Endothelial cell of umbilical vein (primary cell): ENCODE data around the gene ZNFX1. TPM values are rescaled to one million over a fixed set of nuclear protein-coding genes. Genes with fewer than 3 reads are reported as not detected.

Experiments
- BruUV-seq: library from RNA; stranded (reverse); fragments of 400-500 nt; replicated peaks from 2 replicates; lab custom pipeline; 2021; lab: Mats Ljungman, UMichigan
- CTCF ChIA-PET: fragments of 300-600, 350-600 bp; sonication (Branson Sonifier 250); formaldehyde crosslinking; loops from one replicate; lab custom pipeline; 2021; ENCODE audit warnings: antibody characterized with exemption, inconsistent platforms; lab: Charles Lee
- POLR2A ChIA-PET: fragments of 300-600, 350-600 bp; sonication (Branson Sonifier 250); formaldehyde crosslinking; loops from one replicate; lab custom pipeline; 2021; ENCODE audit warnings: antibody characterized with exemption, inconsistent platforms; lab: Charles Lee
- DNase-seq: peaks from one replicate; pipeline ENCODE4 v3.0.0-alpha.2; 2011; ENCODE audit warnings: low read depth, low spot score
- FAIRE-seq: peaks from 2 replicates; lab custom pipeline; 2011; peaks lifted over from hg19 to GRCh38; lab: Jason Lieb, UNC
- H2AFZ ChIP-seq: 2 replicates; pipeline ENCODE4 v1.6.0; 2012; ENCODE audit warnings: low read depth, low read length, control low read depth, inconsistent platforms
- H3K27ac ChIP-seq: 2 replicates; pipeline ENCODE4 v1.5.1; 2011; ENCODE audit warnings: low read depth, mild to moderate bottlenecking, control low read depth, low read length, moderate library complexity; ENCODE audit not compliant: insufficient read depth
- H3K27me3 ChIP-seq, 2 experiments: 2 replicates each; pipeline versions ENCODE4 v1.6.0 to v1.6.1; 2011; ENCODE audit warnings: low read length in 2 of 2, mixed read lengths in 1 of 2; ENCODE audit not compliant: control insufficient read depth in 2 of 2, insufficient read depth in 2 of 2
- H3K36me3 ChIP-seq, 2 experiments: 2 replicates in 1 of 2; 3 replicates in 1 of 2; pipeline ENCODE4 v1.5.1; 2011; ENCODE audit warnings: low read length in 2 of 2, mild to moderate bottlenecking in 1 of 2, moderate library complexity in 1 of 2; ENCODE audit not compliant: control insufficient read depth in 2 of 2, insufficient read depth in 2 of 2; ENCODE audit errors: extremely low read depth in 1 of 2
- H3K4me1 ChIP-seq: 3 replicates; pipeline ENCODE4 v1.5.1; 2011; ENCODE audit warnings: mild to moderate bottlenecking, low read length; ENCODE audit not compliant: control insufficient read depth, insufficient read depth; ENCODE audit errors: extremely low read depth
- H3K4me2 ChIP-seq: 2 replicates; pipeline ENCODE4 v1.6.1; 2011; ENCODE audit warnings: low read length, control low read depth, mixed read lengths; ENCODE audit not compliant: insufficient read depth
- H3K4me3 ChIP-seq, 3 experiments: fragments of 200-600 bp in 1 of 3; sonication (generic), shearing (Covaris generic) in 1 of 3; replicated peaks in 1 of 3; 2 replicates each; pipeline ENCODE4 v1.5.1; 2011 to 2016; ENCODE audit warnings: control low read depth in 3 of 3, low read length in 3 of 3, mild to moderate bottlenecking in 2 of 3, inconsistent platforms in 1 of 3, low read depth in 1 of 3, moderate library complexity in 1 of 3; ENCODE audit not compliant: insufficient read depth in 1 of 3
- H3K79me2 ChIP-seq: 2 replicates; pipeline ENCODE4 v1.6.0; 2012; ENCODE audit warnings: low read length, inconsistent platforms; ENCODE audit not compliant: control insufficient read depth, insufficient read depth
- H3K9ac ChIP-seq: replicated peaks from 2 replicates; pipeline ENCODE3; 2011; ENCODE audit warnings: low read length, control low read depth; ENCODE audit not compliant: insufficient read depth; ENCODE audit errors: extremely low read depth
- H3K9me1 ChIP-seq: replicated peaks from 3 replicates; pipeline ENCODE4 v1.6.0; 2011; ENCODE audit warnings: mild to moderate bottlenecking, low read length; ENCODE audit not compliant: control insufficient read depth, insufficient read depth; ENCODE audit errors: extremely low read depth
- H3K9me3 ChIP-seq: replicated peaks from 2 replicates; pipeline ENCODE4 v1.5.1; 2012; ENCODE audit warnings: low read length, inconsistent platforms; ENCODE audit not compliant: control insufficient read depth, insufficient read depth
- H4K20me1 ChIP-seq: replicated peaks from 2 replicates; pipeline ENCODE3; 2011; ENCODE audit warnings: mild to moderate bottlenecking, low read length; ENCODE audit not compliant: control insufficient read depth, insufficient read depth; ENCODE audit errors: extremely low read depth
- CTCF ChIP-seq, 2 donors: IDR thresholded peaks; 1 replicate in 1 of 2; 2 replicates in 1 of 2; pipeline ENCODE4 v1.5.1; 2011; ENCODE audit warnings: low read length in 2 of 2, mild to moderate bottlenecking in 2 of 2, moderate library complexity in 2 of 2, control low read depth in 1 of 2, inconsistent platforms in 1 of 2, low read depth in 1 of 2; ENCODE audit not compliant: insufficient read depth in 1 of 2; ENCODE audit errors: extremely low read depth in 1 of 2
- EZH2 ChIP-seq: IDR thresholded peaks from 2 replicates; pipeline ENCODE4 v1.6.1; 2012; ENCODE audit warnings: borderline replicate concordance, low read depth, mild to moderate bottlenecking, moderate library complexity, low read length, inconsistent platforms; ENCODE audit not compliant: severe bottlenecking
- FOS ChIP-seq: IDR thresholded peaks from 2 replicates; pipeline ENCODE4 v1.6.1; 2011; ENCODE audit warnings: mild to moderate bottlenecking, low read length, moderate library complexity, borderline replicate concordance; ENCODE audit not compliant: insufficient read depth
- GATA2 ChIP-seq: IDR thresholded peaks from 2 replicates; pipeline ENCODE4 v1.7.0; 2011; ENCODE audit warnings: low read depth, mild to moderate bottlenecking, moderate library complexity, mixed read lengths, low read length; ENCODE audit not compliant: insufficient read length, insufficient read depth
- JUN ChIP-seq: IDR thresholded peaks from 2 replicates; pipeline ENCODE4 v1.6.1; 2011; ENCODE audit warnings: borderline replicate concordance, low read depth; ENCODE audit not compliant: insufficient read length, insufficient read depth
- MAX ChIP-seq: IDR thresholded peaks from 2 replicates; pipeline ENCODE4 v1.6.1; 2011; ENCODE audit not compliant: insufficient read depth, insufficient read length
- MYC ChIP-seq: IDR thresholded peaks from one replicate; pipeline ENCODE4 v1.6.1; 2011; ENCODE audit warnings: mild to moderate bottlenecking, low read depth, low read length
- POLR2A ChIP-seq: IDR thresholded peaks from 2 replicates; pipeline ENCODE4 v1.6.1; 2012; ENCODE audit warnings: low read depth, mild to moderate bottlenecking, control low read depth, low read length
- POLR2AphosphoS5 ChIP-seq: IDR thresholded peaks from 2 replicates; pipeline ENCODE4 v1.6.1; 2012; ENCODE audit warnings: low read depth, mild to moderate bottlenecking, control low read depth, low read length, moderate library complexity; ENCODE audit not compliant: insufficient read depth
- dilution Hi-C: fragments of 300-500 bp; cut with MboI; formaldehyde crosslinking; loops from one replicate; pipeline ENCODE4 v1.15.0; 2019; ENCODE audit warnings: low sequenced_read_pairs; ENCODE audit not compliant: extremely low pct_ligation_motif_present
- intact Hi-C: fragments of 100-400 bp; cut with micrococcal nuclease; formaldehyde crosslinking; loops from one replicate; pipeline ENCODE4 v1.10.0; 2022
- polyA plus RNA-seq, 4 experiments: library from polyadenylated mRNA; depleted of rRNA in 3 of 4; stranded (reverse) in 3 of 4; unstranded in 1 of 4; fragments of >200 nt; gene quantifications; 2 replicates each; pipeline versions ENCODE4 v1.2.1 to v1.2.3, GENCODE V29; 2011 to 2012; ENCODE audit warnings: missing spikeins in 1 of 4
- total RNA-seq: library from RNA; stranded (reverse); gene quantifications from 2 replicates; pipeline ENCODE4 v1.2.3, GENCODE V29; 2021

Gene ZNFX1
- total and polyA plus RNA-seq, 2 donors (not counting 3 experiments of a cell fraction or from before 2014, with no cell fraction given), result 8.3 to 27.9 TPM

- Histone ChIP-seq H3K27me3 (no peaks in the 10 kb centered on the region), H2AFZ (no peak overlapping the region), H3K4me2 (no peak overlapping the region), H3K4me1 (peaks cover 3% of the 10 kb centered on the region), H3K4me3 (no peak overlapping the region), H3K27ac (no peak overlapping the region), H3K9me3 (no peaks in the 10 kb centered on the region), H3K36me3 (no peaks in the 10 kb centered on the region), H3K9me1 (no peaks in the 10 kb centered on the region), H3K79me2 (peaks cover 10% of the 10 kb centered on the region), H4K20me1 (no peaks in the 10 kb centered on the region), H3K9ac (no peak overlapping the region)
- FAIRE-seq (no peak), DNase-seq (no peak)
- no TSS peak for BruUV-seq
- no peak for TF ChIP-seq POLR2A
- TF ChIP-seq POLR2AphosphoS5, result no peak
- TF ChIP-seq EZH2, result no peak
- no peak for TF ChIP-seq FOS
- TF ChIP-seq JUN, result no peak
- TF ChIP-seq GATA2, result no peak
- no peak for TF ChIP-seq CTCF (IDR thresholded peaks at IDR 0.05; ENCODE audit: extremely low read depth in 1 of 2, insufficient read depth in 1 of 2, low read depth in 1 of 2, low read length in 2 of 2)
- TF ChIP-seq MYC, result no peak
- no peak for TF ChIP-seq MAX
- dilution Hi-C loops (no loop called here), intact Hi-C loops (no loop called here)
- CTCF ChIA-PET, result interaction anchor here (1.2 to 4.8 kb wide), 3 partner anchors 23 to 81 kb away, joined by 4 to 170 read pairs (median 4); no protein-coding TSS in a partner anchor
- POLR2A ChIA-PET, result no interaction called here
Measured at GRCh38 chr20:49215232-49215631, 62.6 kb downstream of the ZNFX1 start.
